Activated gamma-delta T cell (primary cell): ENCODE measurements around the gene TIGD7.
A peak's percentile ranks its signal among the peaks of the same experiment; 100 is the strongest.

ENCODE experiments used
- DNase-seq: peaks from one replicate; lab custom pipeline; 2025; lab: John Stamatoyannopoulos, UW
- total RNA-seq, 2 donors: gene quantifications; one replicate each; lab custom pipeline; 2026; lab: John Stamatoyannopoulos, UW

Gene TIGD7, protein sequence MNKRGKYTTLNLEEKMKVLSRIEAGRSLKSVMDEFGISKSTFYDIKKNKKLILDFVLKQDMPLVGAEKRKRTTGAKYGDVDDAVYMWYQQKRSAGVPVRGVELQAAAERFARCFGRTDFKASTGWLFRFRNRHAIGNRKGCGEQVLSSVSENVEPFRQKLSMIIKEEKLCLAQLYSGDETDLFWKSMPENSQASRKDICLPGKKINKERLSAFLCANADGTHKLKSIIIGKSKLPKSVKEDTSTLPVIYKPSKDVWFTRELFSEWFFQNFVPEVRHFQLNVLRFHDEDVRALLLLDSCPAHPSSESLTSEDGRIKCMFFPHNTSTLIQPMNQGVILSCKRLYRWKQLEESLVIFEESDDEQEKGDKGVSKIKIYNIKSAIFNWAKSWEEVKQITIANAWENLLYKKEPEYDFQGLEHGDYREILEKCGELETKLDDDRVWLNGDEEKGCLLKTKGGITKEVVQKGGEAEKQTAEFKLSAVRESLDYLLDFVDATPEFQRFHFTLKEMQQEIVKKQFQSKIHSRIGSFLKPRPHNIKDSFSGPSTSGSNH
- 20.7 to 24.9 reads per million in 2 donors for total RNA-seq

DNA sequence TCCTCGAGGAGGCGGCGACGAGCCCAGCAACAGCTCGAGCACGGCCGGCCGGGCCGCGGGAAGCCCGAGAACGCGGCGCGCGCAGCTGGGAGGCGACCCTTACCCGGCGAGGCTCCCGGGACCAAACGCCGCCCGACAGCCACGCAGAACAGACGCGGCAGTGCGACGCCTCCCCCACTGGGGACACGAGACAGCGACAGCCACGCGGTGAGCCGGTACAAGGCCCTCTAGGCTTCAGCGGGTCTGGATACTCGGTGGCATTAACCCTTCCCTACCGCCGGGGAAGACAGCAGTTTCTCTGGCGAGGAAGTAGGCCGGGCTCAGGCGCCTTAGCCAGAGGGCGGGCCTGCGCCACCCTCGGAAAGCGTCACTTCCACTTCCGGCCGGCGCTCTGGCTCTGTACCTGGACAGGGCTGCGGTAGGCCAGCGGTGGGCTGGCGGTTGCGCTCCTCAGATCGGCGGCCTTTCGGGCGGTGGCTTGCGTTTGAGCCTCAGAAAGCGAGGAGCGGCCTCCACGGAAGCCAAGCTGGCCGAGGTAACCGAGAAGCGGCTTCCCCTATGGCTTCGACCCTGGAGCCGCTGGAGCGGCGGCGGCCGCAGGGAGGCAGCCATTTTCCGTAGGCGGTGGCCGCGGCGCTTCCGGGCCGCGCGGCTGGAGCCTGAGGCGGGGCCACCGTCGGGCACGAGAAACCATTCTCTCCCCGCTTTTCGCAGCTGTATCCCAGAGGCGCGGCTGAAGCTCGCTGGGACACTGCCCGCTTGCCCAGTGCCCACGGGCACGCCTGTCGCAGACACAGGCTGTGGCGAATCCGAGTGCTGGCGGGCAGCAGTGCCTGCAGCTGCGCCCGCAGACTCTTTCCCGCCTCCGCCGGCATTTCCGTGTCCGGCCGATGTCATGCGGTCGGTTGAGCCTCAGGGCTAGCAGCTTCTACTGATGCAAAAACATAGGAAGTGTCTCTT lies at the start of gene TIGD7, which contains the start of gene ZNF75A:
TIGD7 (minus strand) TSS at position 322 of the 960 bp plus-strand sequence. CDS start 4,816 bp downstream, outside the sequence.
ZNF75A (plus strand) TSS at position 389 of the 960 bp plus-strand sequence. CDS start 2,932 bp downstream, outside the sequence.
- DNase-seq = peak; percentile 60

DNA sequence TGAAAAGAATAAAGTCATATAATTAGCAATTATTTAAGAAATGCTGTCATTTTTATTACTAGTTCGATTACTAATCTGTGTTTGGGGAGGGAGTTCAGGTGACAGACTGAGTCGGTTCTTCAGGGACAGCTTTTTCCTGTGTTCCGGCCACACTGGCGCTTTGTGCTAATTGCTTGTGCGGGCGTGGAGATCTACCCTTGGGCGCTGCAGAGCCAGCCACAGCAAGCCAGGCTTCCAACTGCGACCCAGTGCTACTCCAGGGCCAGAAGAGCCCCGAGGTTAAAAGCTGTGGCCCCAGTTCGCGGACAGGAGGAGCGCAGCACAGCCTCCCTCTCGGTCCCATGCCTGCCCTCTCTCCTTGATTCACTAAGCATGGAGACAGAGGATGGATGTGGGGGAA lies 43.9 kb upstream of the TIGD7 start:
- no peak for DNase-seq

DNA sequence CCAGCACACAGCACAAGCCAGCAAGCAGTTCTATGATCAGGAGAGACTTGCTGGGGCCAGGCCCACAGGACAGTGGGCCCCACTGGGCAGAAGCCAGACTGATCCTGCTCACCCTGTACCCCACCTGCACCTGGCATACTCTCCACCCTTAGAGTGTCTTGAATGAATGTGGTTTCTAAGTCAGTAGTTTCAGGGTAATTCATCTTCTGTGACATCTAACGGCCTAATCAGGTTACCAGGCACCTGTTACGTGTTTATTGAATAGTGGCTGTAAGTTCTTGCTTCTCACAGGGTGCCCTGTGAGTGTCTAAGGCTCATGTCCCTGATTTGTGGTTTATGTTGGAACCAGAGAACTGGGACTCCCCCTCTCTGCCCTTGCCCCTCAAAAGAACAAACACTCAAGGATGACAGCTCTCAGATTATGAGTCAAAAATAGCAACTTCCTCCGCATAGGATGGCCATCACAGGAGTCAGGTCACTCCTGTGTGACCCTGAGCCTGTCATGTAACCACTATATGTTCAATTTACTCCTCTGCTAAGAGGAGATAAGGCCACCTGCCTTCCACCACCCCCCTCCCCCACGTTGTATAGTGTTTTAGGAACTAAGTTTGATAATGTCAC lies 43.4 kb upstream of the TIGD7 start:
- no peak for DNase-seq

DNA sequence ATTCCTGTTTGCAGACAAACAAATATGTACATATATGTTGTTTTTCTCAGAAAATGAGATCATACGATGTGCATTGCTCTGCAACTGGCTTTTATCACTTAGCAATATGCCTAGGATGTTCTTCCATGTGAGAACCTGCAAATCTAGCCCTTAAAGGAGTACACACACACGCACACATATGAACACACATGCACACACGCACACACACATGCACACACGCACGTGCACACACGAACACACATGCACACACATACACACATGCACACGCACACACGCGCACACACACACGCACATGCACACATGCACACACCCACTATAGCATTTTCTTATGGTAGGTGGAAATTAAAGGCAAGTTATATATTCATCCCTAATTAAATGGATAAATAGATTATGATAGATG lies 42.4 kb upstream of the TIGD7 start:
- no peak for DNase-seq

DNA sequence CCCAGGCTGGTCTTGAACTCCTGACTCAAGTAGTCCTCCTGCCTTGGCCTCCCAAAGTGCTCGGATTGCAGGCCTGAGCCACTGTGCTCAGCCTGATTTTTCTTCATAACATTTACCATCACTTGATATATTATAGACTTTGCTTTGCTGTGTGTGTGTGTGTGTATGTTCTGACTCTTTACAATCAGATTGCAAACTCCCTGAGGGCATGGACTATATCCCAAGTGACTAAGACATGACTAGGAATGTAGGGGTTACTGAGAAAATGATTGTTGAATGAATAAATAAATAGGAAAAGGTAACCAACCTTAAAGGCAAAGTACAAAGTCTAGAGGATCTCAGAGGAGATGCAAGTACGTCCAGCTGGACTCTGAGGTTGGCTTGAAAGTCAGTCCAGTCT lies 40.8 kb upstream of the TIGD7 start:
- DNase-seq = no peak

DNA sequence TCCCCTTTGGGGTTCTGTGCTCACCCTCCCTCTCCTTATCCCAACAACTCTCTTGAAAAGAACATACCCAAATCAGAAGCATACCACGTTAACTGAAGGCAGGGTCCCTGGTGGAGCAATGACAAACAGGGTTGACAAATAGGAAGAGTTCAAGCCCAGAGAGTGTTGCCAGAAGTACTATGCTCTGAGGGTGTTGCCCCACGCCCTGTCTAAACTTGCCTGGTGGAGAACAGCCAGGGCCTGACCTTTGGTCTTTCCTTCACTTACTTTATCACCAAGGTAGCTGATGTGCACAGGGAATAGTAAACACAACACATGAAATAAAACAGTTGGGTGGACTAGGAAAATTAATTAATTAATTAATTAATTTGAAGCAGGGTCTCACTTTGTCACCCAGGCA lies 23.4 kb upstream of the TIGD7 start:
- DNase-seq = no peak

DNA sequence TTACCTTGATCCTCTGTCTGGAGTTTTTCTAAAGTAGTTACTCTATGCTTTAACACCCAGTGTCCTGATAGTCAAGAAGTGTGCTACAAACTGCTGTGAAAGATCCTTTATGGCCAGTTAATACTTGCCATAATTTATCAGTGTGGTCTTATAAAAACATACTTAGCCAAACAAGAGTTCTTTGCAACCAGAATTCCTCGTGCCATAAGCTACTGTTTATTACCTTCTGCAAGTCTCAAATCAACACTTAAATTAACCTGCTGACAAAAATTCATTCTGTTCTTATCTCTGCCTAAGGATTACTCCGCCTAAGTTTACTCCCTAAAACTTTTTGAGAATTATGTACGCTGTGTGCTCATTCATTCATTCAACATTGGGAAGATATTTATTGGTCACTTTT lies 22.9 kb upstream of the TIGD7 start:
- no peak for DNase-seq

DNA sequence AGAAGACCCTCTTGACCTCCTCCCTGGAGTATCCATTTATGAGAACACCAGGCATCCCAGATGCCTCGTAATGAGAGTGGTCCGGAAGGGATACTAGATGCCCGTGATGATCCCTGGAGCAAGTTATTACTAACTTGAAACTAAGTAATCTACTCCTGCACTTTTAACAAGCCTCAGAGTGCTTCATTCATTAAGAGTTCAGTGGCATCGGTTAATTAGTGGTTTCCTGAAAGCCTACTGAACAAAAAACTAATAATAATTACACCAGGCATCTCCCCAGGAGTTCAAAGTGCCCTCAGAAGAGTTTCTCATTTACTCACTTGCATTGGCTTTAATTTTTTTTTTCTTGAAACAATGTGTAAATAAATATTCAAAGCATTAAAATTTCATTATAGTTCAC lies 22.3 kb upstream of the TIGD7 start:
- DNase-seq = no peak

DNA sequence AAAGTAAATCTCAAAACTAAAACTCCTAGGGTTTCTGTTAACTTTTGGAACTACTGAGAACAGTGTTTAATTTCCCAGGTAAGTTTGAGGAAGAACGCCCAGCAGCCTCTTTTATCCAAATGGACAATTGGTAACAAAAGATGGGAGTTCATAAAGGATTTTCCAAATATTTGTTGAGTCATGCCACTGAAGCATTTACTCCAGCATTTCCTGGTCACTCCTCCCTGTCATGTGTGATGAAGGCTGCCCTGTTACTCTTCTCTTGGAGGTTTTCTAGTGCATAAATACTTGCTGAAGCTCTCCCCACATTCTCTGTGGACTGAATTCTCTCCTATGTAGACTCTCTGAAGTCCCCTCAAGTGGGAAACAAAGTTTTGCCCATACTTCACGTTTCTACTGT lies 16.6 kb upstream of the TIGD7 start:
- no peak for DNase-seq

DNA sequence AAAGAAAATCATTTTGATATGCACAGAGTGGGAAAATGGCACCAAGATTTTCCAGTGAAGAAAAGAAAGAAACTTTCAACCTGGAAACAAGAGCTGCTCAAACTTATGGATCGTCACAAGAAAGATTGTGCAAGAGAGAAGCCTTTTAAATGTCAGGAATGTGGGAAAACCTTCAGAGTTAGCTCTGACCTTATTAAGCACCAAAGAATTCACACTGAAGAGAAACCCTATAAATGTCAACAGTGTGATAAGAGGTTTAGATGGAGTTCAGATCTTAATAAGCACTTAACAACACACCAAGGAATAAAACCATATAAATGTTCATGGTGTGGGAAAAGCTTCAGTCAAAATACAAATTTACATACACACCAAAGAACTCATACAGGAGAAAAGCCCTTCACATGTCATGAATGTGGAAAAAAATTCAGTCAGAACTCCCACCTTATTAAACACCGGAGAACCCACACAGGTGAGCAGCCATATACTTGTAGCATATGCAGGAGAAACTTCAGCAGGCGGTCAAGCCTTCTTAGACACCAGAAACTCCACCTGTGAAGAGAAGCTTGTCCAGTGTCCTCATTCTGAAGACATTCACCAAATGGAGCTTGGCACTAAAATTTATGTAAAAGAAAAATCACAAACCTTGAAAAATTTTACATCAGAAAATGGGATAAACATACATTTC lies 12.2 kb upstream of the TIGD7 start:
- DNase-seq = no peak

DNA sequence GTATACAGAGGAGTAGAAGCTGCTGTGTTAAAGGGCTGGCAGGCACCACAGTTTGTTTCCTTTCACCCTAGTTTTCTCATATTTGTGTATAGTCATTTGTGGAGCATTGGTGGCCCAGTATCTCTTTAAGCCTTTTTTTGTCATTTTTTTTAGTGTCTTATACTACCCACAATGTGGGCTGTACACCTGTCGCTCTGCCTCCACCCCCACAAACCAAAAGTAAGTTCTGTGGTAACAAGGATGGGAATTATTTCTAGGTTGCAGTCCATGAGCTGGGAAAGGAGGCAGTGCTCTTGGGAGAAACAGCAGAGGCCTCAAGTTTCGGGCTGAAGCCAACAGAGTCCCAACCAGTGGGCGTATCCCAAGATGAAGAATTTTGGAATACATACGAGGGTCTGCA lies 6.3 kb upstream of the TIGD7 start:
- DNase-seq = no peak

DNA sequence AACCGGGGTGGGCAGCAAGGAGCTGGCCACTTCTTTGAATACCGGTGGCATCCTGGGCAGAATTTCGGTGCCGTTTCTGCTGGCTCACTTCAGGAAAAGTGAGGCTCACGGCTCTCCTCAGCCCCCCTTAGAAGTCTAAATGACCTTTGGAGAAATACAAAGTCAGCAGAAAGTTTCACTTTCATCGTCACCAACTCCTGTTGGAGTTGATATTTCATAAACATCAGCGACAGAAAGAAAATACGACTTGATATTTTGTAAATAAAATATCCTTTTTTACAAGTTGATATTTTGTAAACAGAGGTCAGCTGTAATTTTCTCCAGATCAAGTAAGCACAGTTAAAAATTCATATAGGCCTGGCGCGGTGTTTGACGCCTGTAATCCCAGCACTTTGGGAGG lies 848 bp upstream of the TIGD7 start:
- DNase-seq = no peak

DNA sequence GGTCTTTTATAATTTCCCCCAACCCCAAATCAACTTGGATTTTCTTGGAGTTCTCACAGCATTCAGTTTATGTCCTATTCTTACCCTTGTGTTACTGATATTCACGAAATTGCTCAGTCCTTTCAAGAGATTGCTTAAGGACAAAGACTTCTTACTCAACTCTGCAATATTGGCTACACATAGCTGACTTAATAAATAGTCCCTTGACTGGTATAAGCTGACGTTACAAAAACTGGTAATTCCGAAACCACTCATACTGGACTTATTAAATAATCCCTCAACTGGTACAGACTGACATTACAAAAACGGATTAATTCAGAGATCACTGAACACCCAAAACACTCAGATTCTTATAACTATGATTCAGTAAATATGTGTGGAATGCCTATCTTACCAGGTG lies 860 bp downstream of the TIGD7 start:
- DNase-seq = no peak

DNA sequence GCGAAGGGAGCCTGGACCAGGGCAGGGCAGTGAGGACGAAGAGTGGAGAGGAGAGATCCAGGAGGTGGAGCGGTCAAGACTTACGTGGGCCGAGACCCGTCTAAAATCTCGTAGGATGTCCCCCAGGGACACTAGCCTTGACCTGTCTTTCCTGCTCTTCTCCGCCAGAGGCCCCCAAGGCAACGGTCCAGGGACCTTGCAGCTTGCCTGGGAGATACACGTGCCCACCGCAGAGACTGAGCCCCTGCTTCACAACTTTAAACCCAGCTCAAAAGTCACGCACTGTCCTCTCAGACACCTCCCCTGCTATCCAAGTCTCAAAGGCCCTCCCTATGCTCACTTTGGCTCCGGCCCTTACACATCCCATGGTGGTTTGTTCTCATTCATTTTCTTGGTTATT lies 9.4 kb downstream of the TIGD7 start:
- DNase-seq = no peak

DNA sequence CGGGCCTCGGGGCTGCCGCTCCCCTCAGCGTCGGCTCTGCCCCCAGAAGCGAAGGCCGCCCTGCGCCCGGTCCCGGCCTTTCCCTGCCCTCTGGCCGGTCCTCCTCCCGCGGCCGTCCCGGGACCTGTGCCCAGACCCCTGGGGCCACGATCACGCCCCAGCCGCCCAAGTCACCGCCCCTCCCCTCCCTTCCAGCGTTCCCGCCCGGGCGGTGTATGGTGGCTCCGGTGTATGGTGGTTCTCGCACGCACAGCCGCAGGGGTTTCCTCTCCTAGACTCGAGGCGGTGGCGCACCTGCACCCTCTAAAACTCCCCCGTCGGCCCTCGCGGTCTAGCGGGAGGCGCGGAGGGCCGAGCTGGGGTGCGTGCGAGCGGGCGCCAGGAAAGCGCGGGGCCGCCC lies 10.0 kb downstream of the TIGD7 start:
- DNase-seq = no peak

DNA sequence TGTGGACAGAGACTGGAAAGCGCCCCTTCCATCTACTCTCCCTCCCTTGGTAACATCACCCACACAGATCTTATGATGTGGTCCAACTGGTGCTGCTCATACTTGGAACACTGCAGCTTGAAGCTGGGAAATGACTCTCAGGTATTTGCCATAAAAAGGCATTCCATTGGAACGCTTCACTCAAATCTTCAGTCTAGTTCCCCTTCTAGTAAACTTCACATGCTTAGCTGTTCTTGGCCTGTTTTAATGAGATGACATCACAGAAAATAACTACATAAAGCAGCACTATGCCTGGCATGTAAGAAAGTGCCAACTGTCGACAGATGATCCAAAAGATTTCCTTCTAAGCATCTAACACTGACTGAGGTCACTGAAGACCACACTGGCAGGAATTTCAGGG lies 12.6 kb downstream of the TIGD7 start:
- DNase-seq = no peak

DNA sequence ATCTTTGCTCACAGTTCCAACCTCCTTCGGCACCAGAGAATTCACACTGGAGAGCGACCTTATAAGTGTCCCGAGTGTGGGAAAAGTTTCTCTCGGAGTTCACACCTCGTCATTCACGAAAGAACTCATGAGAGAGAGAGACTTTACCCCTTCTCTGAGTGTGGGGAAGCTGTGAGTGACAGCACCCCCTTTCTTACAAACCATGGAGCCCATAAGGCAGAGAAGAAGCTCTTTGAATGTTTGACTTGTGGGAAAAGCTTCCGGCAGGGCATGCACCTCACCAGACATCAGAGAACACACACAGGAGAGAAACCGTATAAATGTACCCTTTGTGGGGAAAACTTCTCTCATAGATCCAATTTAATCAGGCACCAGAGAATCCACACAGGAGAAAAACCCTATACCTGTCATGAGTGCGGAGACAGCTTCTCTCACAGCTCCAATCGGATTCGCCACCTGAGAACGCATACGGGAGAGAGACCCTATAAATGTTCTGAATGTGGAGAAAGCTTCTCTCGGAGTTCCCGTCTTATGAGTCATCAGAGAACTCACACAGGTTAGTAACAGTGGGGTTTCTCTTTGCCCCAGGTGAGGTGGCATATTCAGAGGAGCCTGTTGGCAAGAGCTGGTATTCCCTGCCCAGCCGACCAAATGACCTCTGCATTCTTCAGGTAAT lies 15.1 kb downstream of the TIGD7 start:
- no peak for DNase-seq

DNA sequence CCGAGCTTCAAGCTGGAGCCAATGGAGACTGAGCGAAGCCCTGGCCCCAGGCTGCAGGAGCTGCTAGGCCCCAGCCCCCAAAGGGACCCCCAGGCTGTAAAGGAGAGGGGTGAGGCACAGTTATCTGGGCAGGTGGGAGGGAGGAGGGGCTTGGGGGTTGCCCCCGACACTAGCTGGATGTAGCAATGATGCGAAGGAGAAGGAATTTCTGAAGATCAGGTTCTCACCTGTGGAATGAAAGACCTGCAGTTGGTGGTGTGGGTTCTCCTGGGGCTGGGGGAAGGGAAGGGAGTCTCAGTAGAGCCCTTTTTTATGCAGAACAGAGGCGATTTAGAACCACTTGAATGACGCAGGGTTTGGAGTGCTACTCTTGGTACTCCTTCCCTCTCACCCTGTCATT lies 20.1 kb downstream of the TIGD7 start:
- DNase-seq = no peak

DNA sequence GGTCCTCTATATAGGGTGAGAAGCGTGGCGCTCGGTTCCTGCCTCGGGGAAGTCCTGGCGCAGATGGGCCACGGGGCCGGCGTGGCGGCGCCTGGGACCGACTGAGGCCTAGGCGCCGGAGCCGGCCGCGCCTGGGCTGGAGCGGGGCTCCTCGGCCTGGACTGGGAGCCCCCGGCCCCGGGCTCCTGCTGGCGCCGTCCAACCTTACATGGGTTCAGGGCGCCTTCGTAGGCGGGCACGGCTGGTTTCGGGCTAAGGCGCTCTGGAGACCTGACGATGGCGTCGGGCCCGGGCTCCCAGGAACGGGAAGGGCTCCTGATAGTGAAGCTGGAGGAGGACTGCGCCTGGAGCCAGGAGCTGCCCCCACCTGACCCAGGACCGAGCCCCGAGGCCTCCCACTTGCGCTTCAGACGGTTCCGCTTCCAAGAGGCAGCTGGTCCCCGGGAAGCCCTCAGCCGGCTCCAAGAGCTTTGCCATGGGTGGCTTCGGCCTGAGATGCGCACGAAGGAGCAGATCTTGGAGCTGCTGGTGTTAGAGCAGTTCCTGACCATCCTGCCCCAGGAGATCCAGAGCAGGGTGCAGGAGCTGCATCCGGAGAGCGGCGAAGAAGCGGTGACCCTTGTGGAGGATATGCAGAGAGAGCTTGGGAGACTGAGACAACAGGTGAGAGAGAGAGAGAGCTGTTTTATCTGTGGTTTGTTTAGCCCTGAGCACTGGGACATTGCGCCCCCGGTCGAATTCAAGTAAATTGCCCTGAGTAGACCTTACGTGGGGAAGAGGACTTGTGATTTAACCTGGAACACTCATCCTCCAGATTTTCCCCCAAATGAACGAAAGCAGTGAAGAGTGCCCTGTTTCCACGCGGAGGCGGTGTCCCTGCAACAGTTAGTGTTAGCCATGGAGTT lies 21.4 kb downstream of the TIGD7 start:
- DNase-seq = no peak
